GM21717 (cell line): ENCODE measurements around the gene ST7.

Experiments used
- ATAC-seq: cut with Tn5 transposase; IDR thresholded peaks from one replicate; pipeline ENCODE4 v1.9.1; 2021; ENCODE audit warnings: mild to moderate bottlenecking, moderate library complexity; ENCODE audit not compliant: unreplicated experiment

Gene ST7

DNA sequence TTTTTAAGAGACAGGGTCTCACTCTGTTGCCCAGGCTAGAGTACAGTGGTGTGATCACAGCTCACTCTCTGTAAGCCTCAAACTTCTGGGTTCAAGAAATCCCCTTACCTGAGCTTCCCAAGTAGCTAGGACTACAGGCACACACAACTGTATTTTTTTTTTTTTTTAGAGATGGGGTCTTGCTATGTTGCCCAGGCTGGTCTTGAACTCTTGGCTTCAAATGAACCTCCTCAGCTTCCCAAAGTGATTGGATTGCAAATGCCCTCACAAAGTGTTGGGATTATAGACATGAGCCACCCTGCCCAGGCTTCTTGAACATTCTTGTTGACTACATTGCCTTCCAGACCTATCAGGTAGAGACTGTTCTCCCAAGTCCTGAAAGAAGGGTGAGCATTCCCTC, 296.9 kb downstream of the ST7 start:
- no peak for ATAC-seq

DNA sequence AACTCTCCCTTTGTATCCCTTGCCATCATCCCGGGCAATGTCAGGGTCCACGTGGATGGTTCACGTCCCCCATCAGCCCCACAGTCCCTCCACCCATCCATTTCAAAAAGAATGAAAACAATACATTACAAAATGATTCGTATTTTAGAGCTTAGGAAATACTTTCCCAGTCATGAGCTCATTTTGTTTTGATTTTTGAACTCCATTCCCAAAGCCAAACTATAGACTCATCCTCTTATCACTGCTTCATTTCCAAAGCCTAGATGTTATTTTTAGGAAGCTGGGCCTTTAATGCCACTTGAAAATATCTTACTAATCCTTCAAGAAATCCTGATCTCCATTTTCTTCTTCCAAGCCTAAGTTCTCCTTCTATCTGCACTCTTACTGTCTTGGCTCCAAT, 297.5 kb downstream of the ST7 start:
- no peak for ATAC-seq

DNA sequence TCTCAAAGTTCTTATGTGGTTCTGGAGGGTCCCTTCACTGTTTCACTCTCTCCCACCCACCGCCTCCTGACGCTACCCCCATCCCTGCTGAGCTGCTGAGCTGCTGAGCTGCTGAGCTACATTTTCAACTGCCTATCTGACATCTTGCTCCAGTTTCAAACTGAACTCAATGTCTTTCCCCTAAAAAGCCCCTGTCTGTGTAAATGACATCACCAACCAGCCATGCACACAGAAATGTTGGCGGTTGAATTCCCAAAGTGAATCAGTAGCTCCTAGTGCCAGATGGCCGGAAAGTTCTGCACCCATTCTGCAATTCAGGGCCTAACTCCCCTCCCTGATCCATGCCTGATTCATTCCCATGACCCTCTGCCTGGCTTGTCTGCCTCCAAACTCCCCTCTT, 298.4 kb downstream of the ST7 start:
- ATAC-seq = peak; percentile 56

DNA sequence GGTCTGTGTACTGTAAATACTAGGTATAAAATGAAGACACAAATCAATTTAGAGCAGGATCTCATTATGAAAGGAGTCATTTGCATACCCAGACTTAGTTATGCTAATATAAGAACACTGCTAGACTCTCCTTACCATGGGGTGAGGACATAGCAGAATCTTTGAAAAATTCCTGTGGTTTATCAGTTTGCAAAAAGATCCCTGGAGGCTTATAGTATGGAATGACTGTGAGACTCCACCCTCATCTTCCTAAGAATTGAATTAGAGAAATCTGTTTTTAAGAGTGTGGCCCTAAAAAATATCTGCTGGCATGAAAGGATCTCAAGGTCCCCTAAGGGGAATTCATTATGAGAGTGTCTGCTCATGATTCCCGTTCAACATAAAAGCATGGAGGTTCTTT, 306.3 kb downstream of the ST7 start:
- ATAC-seq = no peak

DNA sequence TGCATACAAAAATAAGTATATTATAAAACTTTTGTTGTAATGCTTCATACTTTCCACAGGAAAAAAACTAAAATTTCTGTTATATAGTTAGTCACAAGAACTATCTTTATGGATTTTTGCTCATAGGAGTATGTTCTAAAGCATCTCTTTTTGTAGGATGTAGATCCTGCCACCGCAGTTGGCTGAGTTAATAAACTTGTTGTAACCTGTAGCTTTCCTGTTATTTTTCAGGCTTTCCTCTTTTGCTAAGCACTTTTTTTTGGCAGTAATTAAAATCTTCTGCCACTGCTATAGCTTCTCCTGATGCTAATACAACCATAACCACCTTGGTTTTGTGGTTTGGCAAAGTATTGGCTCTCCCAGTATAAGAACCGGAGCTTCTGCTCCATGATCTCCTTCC, 309.2 kb downstream of the ST7 start:
- no peak for ATAC-seq

DNA sequence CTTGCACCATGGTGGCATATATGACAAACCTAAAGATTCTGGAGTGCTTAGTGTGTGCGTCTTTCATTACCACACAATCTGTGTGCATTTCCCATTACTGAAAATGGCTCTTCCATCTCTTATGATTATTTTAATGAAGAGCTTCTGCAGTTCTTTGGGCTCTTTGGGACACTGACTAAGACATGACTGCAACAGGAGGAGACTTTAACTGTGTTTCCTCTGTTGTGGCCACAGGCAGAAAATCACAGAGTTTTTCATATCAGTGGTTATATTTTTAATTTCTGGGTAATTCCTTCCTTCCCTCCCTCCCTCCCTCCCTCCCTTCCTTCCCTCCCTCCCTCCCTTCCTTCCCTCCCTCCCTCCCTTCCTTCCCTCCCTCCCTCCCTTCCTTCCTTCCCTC, 311.4 kb downstream of the ST7 start:
- ATAC-seq = no peak

DNA sequence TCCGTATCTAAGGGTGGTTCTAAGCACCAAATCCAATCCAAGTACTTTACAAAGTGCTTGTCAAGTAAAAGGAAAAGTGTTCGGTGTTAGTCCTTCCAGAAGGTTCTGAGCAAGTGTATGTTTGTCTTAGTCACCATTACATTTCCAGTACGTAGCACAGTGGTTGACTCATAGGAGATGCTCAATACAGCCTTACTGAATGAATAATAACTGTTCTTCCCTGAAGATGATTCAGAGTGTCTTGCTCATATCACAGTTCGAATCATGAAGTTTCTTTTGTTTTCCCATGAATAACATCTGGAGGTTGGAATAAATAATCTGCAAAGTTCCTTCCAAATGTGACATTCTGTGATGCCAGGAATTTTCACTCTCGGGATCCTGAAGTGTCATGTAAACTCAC, 316.1 kb downstream of the ST7 start:
- ATAC-seq = no peak

DNA sequence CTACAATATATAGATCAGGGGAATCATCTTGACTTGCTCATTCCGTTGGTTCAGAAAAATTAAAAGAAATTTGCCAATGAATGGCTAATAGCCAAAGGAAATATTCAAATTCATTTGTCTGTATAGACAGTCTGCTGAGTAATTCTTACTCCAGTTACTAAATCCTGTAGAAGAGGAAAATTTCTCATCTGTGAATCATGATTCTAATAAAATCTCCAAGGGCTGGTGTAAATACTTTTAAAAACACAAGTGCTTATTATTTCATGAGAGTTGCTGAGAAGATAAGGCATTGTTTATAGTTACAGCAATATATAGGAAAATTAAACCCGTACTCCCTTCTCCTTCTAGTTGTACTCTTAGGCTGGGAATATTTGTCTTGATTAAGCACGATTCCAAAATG, 316.6 kb downstream of the ST7 start:
- no peak for ATAC-seq

DNA sequence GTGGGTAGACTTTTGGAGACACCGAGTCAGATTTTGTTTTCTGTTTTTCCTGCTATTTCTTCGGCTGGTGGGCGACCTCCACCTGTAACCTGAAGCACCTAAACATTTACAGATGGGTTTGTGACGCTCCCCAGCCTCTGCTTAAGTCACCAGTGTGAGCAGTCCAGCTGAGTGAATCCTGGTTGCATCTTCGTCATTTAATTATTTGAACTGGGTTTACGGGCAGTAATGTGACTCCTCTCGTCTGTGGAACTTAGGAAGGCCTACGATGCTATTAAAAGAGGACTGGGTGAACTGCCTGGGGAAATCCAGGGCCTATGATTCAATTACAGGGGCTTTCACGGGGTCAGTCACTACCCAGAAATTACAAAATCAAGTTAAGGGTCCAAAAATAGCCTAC, 317.1 kb downstream of the ST7 start:
- ATAC-seq = no peak

DNA sequence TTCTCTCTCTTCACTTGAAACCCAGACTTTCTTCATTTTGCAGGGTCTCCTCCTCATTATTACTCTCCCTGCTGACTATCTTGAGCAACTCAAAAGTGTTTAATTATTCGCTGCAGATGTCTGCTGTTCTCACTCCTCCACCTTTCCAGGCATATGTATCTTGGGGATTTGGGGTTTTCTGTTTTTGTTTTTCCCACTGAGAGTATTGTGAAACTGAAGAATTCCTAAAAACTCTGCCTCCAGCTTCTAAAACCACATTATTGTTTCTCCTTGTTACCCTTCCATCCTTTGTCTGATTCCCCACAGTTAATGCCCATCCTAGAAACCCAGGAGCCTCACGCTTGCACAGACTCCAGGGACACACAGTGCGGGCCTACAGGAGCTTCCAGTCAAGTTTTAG, 318.3 kb downstream of the ST7 start:
- no peak for ATAC-seq

DNA sequence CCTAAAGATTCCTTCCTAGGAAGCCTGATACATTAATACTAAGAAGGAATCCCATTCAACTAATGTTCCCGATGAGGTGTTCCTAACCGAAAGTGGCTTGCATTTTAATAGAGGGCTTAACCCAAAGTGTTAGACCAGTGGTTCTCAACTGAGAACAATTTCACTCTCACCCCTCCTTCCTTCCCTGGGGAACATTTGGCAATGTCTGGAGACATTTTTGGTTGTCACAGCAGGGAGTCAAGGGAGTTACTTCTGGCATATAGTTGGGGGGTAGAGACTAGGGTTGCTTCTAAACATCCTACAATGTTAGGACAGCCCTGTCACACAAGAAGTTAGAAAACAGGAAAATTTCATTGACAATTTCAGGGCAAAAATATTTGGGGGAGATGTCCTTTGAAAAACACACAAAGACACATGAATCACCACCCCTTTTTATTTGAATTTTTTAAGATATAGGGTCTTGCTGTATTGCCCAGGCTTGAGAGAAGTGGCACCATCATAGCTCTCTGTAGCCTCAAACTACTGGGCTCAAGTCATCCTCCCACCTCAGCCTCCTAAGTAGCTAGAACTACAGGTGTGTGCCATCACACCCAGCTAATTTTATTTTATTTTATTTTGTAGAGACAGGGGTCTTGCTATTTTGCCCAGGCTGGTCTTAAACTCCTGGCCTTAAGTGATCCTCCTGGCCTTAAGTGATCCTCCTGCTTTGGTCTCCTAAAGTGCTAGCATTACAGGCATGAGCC, 318.9 kb downstream of the ST7 start:
- ATAC-seq = no peak

DNA sequence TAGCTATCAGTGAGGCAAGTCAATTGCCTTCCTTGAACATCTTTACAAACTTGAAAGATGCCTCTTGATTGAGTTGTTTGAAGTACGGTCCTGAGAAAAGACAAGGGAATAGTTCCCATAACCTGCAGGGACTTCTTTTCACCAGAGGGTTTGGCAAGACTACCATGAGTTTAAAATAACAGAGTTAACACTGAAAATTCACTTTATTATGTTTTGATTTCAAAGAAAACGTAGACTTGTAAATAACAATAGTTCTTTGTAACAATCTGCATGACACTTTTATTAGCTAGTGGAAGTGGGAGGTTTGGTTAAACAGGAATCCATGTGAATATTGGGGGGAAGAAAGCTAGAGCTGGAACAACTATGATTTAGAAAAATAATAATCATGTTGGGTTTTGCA, 320.0 kb downstream of the ST7 start:
- ATAC-seq = no peak

DNA sequence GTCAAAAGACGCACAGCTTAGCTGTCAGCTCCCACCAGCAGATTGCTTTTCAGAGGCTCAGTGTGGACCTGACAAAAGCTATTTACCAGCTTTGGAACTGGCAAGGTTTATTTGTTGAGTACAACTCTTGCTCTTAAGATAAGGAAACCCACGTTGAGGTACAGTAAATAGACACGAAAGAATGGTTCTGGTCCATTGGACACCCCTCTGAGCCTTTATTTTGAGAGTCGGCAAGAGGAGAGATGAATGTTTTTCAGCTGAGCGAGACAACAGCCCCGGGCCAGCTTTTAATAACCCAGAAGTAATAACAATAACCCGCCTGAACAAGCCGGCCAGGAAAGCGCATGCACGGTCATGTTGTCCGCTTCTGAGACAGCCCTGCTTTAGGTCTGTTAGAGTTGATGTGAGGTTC, 320.5 kb downstream of the ST7 start:
- no peak for ATAC-seq

DNA sequence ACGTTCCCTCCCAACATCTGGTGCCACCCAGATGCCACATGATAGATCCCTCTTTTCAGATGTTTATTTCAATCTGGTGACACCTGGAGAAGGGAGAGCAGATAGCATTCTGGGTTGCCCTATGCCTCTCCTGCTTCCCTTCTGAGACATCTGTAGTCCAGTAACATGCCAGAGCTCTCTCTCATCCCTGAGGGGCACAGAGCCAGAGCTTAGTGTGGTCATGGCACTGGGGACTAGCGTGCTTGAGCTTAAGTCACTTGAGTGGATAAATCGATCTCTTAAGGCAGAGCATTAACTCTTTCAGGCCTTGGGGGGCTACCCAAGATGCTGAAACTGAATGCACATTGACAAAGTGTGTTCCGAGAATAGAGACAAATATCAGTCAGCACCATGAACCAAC, 321.6 kb downstream of the ST7 start:
- no peak for ATAC-seq

DNA sequence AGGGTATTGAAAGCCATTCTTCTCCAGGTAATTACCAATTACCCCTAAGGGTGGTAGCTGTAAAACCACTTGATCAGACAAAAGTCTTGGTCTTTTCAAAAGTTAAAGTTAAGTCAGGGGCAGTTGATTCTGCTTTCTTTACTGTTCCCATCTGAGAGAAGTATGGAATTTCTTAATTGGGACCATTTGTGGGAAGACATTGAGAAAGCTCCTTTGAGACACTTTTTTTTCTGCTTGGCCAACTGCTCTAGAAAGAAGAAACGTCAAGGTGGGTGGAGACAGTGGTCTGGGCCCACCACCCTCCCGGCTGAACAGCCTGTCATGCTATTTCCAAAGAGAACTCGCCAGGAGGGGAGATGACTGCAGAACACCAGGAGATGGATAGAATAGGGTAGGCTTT, 324.3 kb downstream of the ST7 start:
- ATAC-seq = no peak

DNA sequence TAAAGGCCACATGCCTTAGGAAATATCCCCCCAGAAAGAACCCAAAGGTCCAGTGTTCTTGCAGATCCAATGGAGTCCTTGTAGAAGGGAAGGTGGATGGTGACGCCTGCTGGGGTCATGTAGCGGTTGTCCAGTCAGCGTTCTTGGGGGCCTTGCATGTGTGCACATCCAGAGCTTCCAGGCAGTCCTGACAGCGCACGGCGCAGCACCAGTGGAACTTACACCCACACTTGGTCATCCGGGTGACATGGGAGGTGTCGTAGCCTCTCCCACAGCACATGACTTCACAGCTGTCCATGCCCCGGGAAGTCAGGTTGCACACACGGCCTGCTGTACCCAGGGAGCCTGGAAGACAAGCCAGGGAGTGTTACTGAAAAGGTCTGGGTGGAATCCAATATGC, 324.7 kb downstream of the ST7 start:
- no peak for ATAC-seq

DNA sequence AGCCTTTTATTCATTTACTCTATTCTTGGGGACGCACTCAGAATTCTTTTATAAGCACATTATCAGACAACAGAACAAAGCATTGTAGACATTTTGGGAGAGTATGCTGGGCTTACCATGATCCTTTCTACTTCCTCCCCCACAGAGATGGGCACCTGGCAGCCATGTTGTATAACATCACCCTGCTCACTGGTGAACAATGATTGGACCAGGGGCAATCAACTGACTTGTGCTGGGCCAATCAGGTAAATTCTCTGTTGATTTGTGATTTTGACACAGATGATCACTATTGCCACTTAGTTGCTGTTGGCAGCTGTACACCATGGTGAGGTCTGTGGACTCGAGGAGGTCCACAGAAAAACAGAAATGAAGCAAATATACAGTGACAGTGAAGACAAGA, 325.9 kb downstream of the ST7 start:
- ATAC-seq = no peak
